K562 (cell line): ENCODE results near the gene CBX4. TPM values are rescaled to one million over a fixed set of nuclear protein-coding genes. Genes with fewer than 3 reads are reported as not detected.

ENCODE experiments used
- AFF1 ChIP-seq, 2 experiments: fragments of 450-650 bp; IDR thresholded peaks; 2 replicates each; pipeline ENCODE4 v1.6.1; 2018; ENCODE audit warnings: mild to moderate bottlenecking in 2 of 2, low read depth in 1 of 2; ENCODE audit not compliant: partially characterized antibody in 2 of 2
- ARID3B ChIP-seq: fragments of 250-450 bp; sonication (Bioruptor Pico); IDR thresholded peaks from 2 replicates; pipeline ENCODE4 v1.4.0; 2020; ENCODE audit warnings: borderline replicate concordance
- CREB1 ChIP-seq, 2 experiments: sonication (generic) in 1 of 2; formaldehyde crosslinking in 1 of 2; IDR thresholded peaks; 2 replicates each; pipeline versions ENCODE4 v1.6.1 to v1.8.0; 2012 to 2022; ENCODE audit warnings: inconsistent platforms in 1 of 2, mild to moderate bottlenecking in 1 of 2, missing genetic modification reagents in 1 of 2, moderate library complexity in 1 of 2
- MLLT1 ChIP-seq, 2 experiments: fragments of 450-650 bp; IDR thresholded peaks; 2 replicates each; pipeline ENCODE4 v1.6.1; 2016
- ZNF449 ChIP-seq: fragments of 250-450 bp; sonication (Bioruptor Pico); IDR thresholded peaks from 2 replicates; pipeline ENCODE4 v1.8.0; 2022; ENCODE audit warnings: moderate library complexity, mild to moderate bottlenecking, inconsistent platforms
- ZNF592 ChIP-seq: fragments of 450-650 bp; IDR thresholded peaks from 2 replicates; pipeline ENCODE4 v1.6.1; 2017; ENCODE audit warnings: antibody characterized with exemption, mild to moderate bottlenecking
- polyA plus RNA-seq, 8 experiments: library from polyadenylated mRNA; depleted of rRNA in 4 of 8; stranded (reverse) in 5 of 8; unstranded in 3 of 8; fragments of >200 nt; fragmentation: Nextera tagmentation in 2 of 8; fragmentation: Illumina TruSeq in 1 of 8; extraction: Ambion mirVana in 2 of 8; extraction: Trizol in 1 of 8; gene quantifications; 2 replicates each; pipeline versions ENCODE4 v1.2.1 to v1.2.3, GENCODE V29; 2011 to 2014; ENCODE audit warnings: inconsistent platforms in 1 of 8, missing spikeins in 1 of 8
- total RNA-seq, 7 experiments: library from RNA; depleted of rRNA in 6 of 7; stranded (reverse); fragments of >200 nt in 6 of 7; fragmentation: Illumina TruSeq in 2 of 7; extraction: Trizol in 2 of 7; gene quantifications; 2 replicates each; pipeline versions ENCODE4 v1.2.1 to v1.2.3, GENCODE V29; 2011 to 2021; ENCODE audit warnings: low replicate concordance in 1 of 7

CBX4 gene
- total and polyA plus RNA-seq, 9 of the 15 experiments (the other 6 are each of a cell fraction or from before 2014, with no cell fraction given), result 0.98 to 50.5 (median 10.0) TPM

GRCh38 chr17:79833110-79833450, 6.2 kb downstream of the CBX4 start (continued):
- peak in 1 of 2 experiments; percentile 13 for TF ChIP-seq AFF1 (IDR thresholded peaks at IDR 0.05; ENCODE audit: low read depth in 1 of 2, partially characterized antibody in 2 of 2)
- 0 out of 2 replicates have a peak, but pooled peaks have one; percentile 2 for TF ChIP-seq CREB1 (IDR thresholded peaks at IDR 0.05)
- no peak for TF ChIP-seq CREB1 (CRISPR knock-in tag; IDR thresholded peaks at IDR 0.05)
- no peak for TF ChIP-seq ARID3B (CRISPR knock-in tag)
- 0 out of 4 replicates have a peak, but pooled peaks of 1 of the 2 experiments have one; percentile 25 for TF ChIP-seq MLLT1 (IDR thresholded peaks at IDR 0.05)
- TF ChIP-seq ZNF592, result 0 out of 2 replicates have a peak, but pooled peaks have one; percentile 7
- no peak for TF ChIP-seq ZNF449
